ENCODE measurements around the gene UPP1. TPM values are rescaled to one million over a fixed set of nuclear protein-coding genes. Genes with fewer than 3 reads are reported as not detected.
A peak's percentile ranks its signal among the peaks of the same experiment; 100 is the strongest.

The UPP1 gene
- total and polyA plus RNA-seq, 2 of the 13 experiments (the other 11 are each of a cell fraction or from before 2014, with no cell fraction given): 5.7 to 9.8 TPM

GRCh38 chr7:48154792-48155413 lies 65.8 kb downstream of the UPP1 start (continued):
- TF ChIP-seq DPF2 (CRISPR knock-in tag; IDR thresholded peaks at IDR 0.05; ENCODE audit: borderline replicate concordance, low read depth) (no peak), ZFYVE20 (CRISPR knock-in tag; IDR thresholded peaks at IDR 0.05; ENCODE audit: borderline replicate concordance, low read depth) (no peak), ZNF281 (CRISPR knock-in tag; IDR thresholded peaks at IDR 0.05; ENCODE audit: borderline replicate concordance) (no peak), ZNF800 (CRISPR knock-in tag; IDR thresholded peaks at IDR 0.05) (0 out of 2 replicates have a peak, but pooled peaks have one; percentile 30), NKX3-1 (CRISPR knock-in tag; IDR thresholded peaks at IDR 0.05) (no peak), ZHX1 (CRISPR knock-in tag; IDR thresholded peaks at IDR 0.05; ENCODE audit: low read depth) (no peak), ATF6 (CRISPR knock-in tag; conservative IDR thresholded peaks at IDR 0.05) (no peak), BRD4 (CRISPR knock-in tag; IDR thresholded peaks at IDR 0.05) (no peak), MAFF (IDR thresholded peaks at IDR 0.05; ENCODE audit: low read depth, low read length) (no peak), KLF11 (CRISPR knock-in tag; IDR thresholded peaks at IDR 0.05) (no peak), THAP11 (CRISPR knock-in tag; IDR thresholded peaks at IDR 0.05) (peak; percentile 54; the same call in 1 of the 2 replicates), ZNF549 (CRISPR knock-in tag; IDR thresholded peaks at IDR 0.05) (no peak), NFAT5 (CRISPR knock-in tag; IDR thresholded peaks at IDR 0.05) (no peak), SMAD1 (CRISPR knock-in tag; IDR thresholded peaks at IDR 0.05; ENCODE audit: borderline replicate concordance, low read depth) (no peak)

Measured in HepG2 (cell line).